ENCODE measurements around the gene FAM110D.
A peak's percentile ranks its signal among the peaks of the same experiment; 100 is the strongest.

Gene FAM110D

DNA sequence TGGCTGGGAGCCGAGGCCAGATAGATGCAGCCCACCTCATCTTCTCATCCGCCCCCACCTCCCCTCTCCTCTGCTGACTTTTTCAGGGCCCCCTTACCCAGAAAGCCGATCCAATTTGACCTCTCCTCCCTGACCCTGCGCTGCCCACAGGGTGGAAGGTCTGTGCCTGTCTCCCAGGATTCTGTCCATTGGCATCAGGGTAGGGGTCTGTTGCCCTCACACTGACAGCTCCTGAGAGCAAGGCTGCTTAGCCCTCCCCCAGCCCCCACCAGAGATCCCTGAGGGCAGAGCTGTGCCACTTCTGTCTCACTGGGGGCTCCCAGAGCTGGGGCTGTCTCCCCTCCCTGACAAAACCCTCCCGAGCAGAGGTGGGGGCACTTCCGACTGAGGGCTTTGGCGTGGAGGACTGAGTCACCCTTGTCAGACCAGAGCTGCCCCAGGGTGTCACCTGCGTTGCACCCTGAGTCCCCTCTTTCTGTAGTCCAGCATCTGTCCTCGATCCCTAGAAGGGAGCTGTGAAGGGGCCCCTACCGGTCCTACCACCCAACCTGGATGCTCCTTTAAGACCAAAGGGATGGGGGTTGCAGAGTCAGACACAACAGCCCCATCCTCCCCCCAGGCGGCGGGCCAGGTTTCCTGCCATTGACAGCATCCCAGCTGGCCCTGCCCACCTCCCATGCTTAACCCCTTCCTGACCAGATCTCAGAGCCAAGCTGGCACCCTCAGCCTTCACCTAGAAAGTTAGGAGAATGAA is 2.4 kb upstream of the FAM110D start:
- Histone ChIP-seq H3K4me3 (ENCODE audit: low read depth, low read length) (no peak overlapping the region), H3K9ac (ENCODE audit: low read length) (no peak overlapping the region), H3K27ac (ENCODE audit: low read depth, low read length) (no peak overlapping the region), H3K4me1 (ENCODE audit: control insufficient read depth in 1 of 2, insufficient read depth in 2 of 2, low read length in 2 of 2) (peaks cover 39 to 46% of the 10 kb centered on the region in 2 experiments), H3K4me2 (ENCODE audit: low read length) (peak overlapping the region; percentile 63), H2AFZ (ENCODE audit: insufficient read depth, low read length, poor library complexity) (no peak overlapping the region), H3K18ac (ENCODE audit: low read length) (peak overlapping the region; percentile 1), H4K8ac (ENCODE audit: low read depth, low read length) (no peak overlapping the region), H3K14ac (ENCODE audit: low read length) (peak overlapping the region; percentile 18), H3K27me3 (ENCODE audit: insufficient read depth, low read length) (peaks cover 8% of the 10 kb centered on the region), H3K79me1 (ENCODE audit: low read length) (peaks cover 13% of the 10 kb centered on the region), H2BK120ac (ENCODE audit: insufficient read depth, low read length, poor library complexity) (peak overlapping the region; percentile 16), H3K23ac (ENCODE audit: low read length) (no peak overlapping the region), H3K79me2 (ENCODE audit: control insufficient read depth, insufficient read depth, low read length, poor library complexity) (peaks cover 2% of the 10 kb centered on the region), H4K12ac (ENCODE audit: low read depth, low read length) (no peak overlapping the region), H3K36me3 (ENCODE audit: control insufficient read depth in 1 of 2, insufficient read depth in 2 of 2, low read length in 2 of 2) (no peaks in the 10 kb centered on the region), H2BK5ac (ENCODE audit: low read depth, low read length, poor library complexity) (peak overlapping the region; percentile 7), H3K9me3 (ENCODE audit: insufficient read depth, low read depth, low read length) (no peaks in the 10 kb centered on the region), H4K91ac (ENCODE audit: low read depth, low read length) (peak overlapping the region; percentile 73), H2AK5ac (ENCODE audit: low read length) (no peak overlapping the region), H3K4ac (ENCODE audit: low read depth, low read length) (no peak overlapping the region), H2BK12ac (ENCODE audit: low read length) (peak overlapping the region; percentile 20)
- whole genome bisulfite sequencing (ENCODE audit: extremely low coverage, insufficient coverage, insufficient read length), result no CpG with 5 or more reads among the region's 12 CpGs
- no peak for DNase-seq

DNA sequence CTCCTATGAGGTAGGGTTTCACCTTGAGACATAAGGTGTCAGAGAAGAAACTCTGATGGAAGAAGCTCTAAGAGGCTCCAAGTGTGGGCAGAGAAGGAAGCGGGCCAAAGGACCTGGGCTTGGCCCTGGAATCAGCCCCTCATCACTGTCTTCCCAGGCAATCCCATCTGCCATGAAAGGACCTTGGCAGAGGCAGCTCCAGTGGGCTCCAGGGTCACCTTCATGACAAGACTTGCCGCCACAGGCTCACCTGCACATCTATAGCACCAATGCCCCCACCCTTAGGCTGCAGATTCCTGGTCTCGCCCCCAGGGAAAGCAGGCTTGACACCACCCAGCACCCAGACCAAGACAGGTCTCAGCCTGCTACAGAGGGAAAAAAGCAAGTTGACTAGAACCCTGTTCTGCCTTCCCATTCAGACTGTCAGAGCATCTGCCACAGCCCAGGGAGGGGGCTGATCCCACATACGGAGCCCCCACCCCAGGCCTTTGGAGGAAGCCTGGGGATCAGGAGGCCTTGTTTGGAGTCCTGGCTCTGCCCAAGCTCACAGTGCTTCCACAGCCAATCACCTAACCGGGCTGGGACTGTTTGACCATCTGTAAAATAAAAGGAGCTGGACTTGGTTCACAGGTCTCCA is 490 bp upstream of the FAM110D start:
- Histone ChIP-seq H3K79me2 (ENCODE audit: control insufficient read depth, insufficient read depth, low read length, poor library complexity) (peaks cover 3% of the 10 kb centered on the region), H3K79me1 (ENCODE audit: low read length) (peaks cover 15% of the 10 kb centered on the region), H3K4ac (ENCODE audit: low read depth, low read length) (no peak overlapping the region), H3K27me3 (ENCODE audit: insufficient read depth, low read length) (peaks cover 18% of the 10 kb centered on the region), H4K91ac (ENCODE audit: low read depth, low read length) (peak overlapping the region; percentile 72), H3K4me2 (ENCODE audit: low read length) (no peak overlapping the region), H3K14ac (ENCODE audit: low read length) (peak overlapping the region; percentile 56), H3K18ac (ENCODE audit: low read length) (peak overlapping the region; percentile 25), H4K12ac (ENCODE audit: low read depth, low read length) (no peak overlapping the region), H2BK12ac (ENCODE audit: low read length) (peak overlapping the region; percentile 91), H3K4me3 (ENCODE audit: low read depth, low read length) (no peak overlapping the region), H2AFZ (ENCODE audit: insufficient read depth, low read length, poor library complexity) (peak overlapping the region; percentile 11), H3K36me3 (ENCODE audit: control insufficient read depth in 1 of 2, insufficient read depth in 2 of 2, low read length in 2 of 2) (no peaks in the 10 kb centered on the region), H3K9ac (ENCODE audit: low read length) (no peak overlapping the region), H3K27ac (ENCODE audit: low read depth, low read length) (no peak overlapping the region), H2BK120ac (ENCODE audit: insufficient read depth, low read length, poor library complexity) (peak overlapping the region; percentile 48), H2AK5ac (ENCODE audit: low read length) (peak overlapping the region; percentile 44), H4K8ac (ENCODE audit: low read depth, low read length) (peak overlapping the region; percentile 49), H3K23ac (ENCODE audit: low read length) (no peak overlapping the region), H3K9me3 (ENCODE audit: insufficient read depth, low read depth, low read length) (peaks cover 2% of the 10 kb centered on the region), H3K4me1 (ENCODE audit: control insufficient read depth in 1 of 2, insufficient read depth in 2 of 2, low read length in 2 of 2) (peaks cover 40 to 52% of the 10 kb centered on the region in 2 experiments), H2BK5ac (ENCODE audit: low read depth, low read length, poor library complexity) (peak overlapping the region; percentile 42)
- WGBS (ENCODE audit: extremely low coverage, insufficient coverage, insufficient read length), result no CpG with 5 or more reads among the region's 5 CpGs
- no peak for DNase-seq

- Histone ChIP-seq H3K14ac (ENCODE audit: low read length) (no peak overlapping the region), H4K91ac (ENCODE audit: low read depth, low read length) (no peak overlapping the region), H2BK5ac (ENCODE audit: low read depth, low read length, poor library complexity) (no peak overlapping the region), H3K4me1 (ENCODE audit: control insufficient read depth in 1 of 2, insufficient read depth in 2 of 2, low read length in 2 of 2) (peaks cover 44 to 59% of the 10 kb centered on the region in 2 experiments), H2BK12ac (ENCODE audit: low read length) (no peak overlapping the region), H3K27me3 (ENCODE audit: insufficient read depth, low read length) (peaks cover 18% of the 10 kb centered on the region), H3K9me3 (ENCODE audit: insufficient read depth, low read depth, low read length) (peaks cover 2% of the 10 kb centered on the region), H4K12ac (ENCODE audit: low read depth, low read length) (no peak overlapping the region), H3K4me3 (ENCODE audit: low read depth, low read length) (no peak overlapping the region), H3K23ac (ENCODE audit: low read length) (no peak overlapping the region), H3K18ac (ENCODE audit: low read length) (no peak overlapping the region), H3K4me2 (ENCODE audit: low read length) (peak overlapping the region; percentile 55), H2AFZ (ENCODE audit: insufficient read depth, low read length, poor library complexity) (no peak overlapping the region), H3K27ac (ENCODE audit: low read depth, low read length) (no peak overlapping the region), H3K9ac (ENCODE audit: low read length) (no peak overlapping the region), H3K36me3 (ENCODE audit: control insufficient read depth in 1 of 2, insufficient read depth in 2 of 2, low read length in 2 of 2) (no peaks in the 10 kb centered on the region), H3K79me1 (ENCODE audit: low read length) (peaks cover 18% of the 10 kb centered on the region), H3K79me2 (ENCODE audit: control insufficient read depth, insufficient read depth, low read length, poor library complexity) (peaks cover 5% of the 10 kb centered on the region), H2BK120ac (ENCODE audit: insufficient read depth, low read length, poor library complexity) (no peak overlapping the region), H2AK5ac (ENCODE audit: low read length) (no peak overlapping the region), H4K8ac (ENCODE audit: low read depth, low read length) (no peak overlapping the region), H3K4ac (ENCODE audit: low read depth, low read length) (no peak overlapping the region)
- DNase-seq, result no peak
- WGBS (ENCODE audit: extremely low coverage, insufficient coverage, insufficient read length), result no CpG with 5 or more reads among the region's 4 CpGs
These were observed 812 bp downstream of the FAM110D start for GRCh38 chr1:26159743-26160039.

DNA sequence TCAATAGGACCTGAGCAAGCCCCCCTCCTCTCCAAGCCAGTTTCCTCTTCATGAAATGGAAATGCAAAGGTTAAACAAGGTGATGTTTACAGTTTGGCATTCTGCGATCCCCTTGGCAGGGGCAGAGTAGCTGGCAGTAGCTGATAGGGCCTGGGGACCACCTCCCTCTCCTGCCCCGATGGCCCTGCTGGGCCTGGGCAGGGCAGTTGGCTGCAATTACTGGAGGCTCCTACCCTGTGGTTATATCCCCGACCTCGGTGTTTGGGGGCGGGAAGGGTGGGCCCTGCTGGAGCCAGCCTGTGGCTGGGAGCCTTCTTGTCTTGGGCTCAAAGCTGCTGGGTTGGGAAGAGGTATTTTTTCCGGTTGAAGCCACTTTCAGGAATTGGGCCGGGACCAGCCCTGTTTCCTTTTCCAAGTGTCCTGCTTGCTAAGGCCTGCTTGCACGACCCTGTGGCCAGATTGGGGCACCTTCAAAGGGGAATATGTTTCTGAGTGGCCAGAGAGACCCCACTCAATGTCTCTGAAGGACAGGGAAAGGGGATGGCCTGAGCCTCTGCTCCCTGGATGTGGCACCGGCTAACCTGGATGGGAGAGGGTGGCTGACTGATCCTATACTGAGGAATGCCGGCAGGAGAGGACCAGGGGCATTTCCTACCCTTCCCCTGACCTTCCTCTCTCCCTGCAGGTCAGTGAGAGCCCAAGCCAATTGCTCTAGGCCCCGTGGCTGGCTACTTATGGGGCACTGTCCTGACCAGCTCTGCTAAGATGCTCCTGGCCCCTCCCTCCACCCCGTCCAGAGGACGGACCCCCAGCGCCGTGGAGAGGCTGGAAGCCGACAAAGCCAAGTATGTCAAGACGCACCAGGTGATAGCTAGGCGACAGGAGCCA is 1.9 kb downstream of the FAM110D start:
- H3K9me3 ChIP-seq (ENCODE audit: insufficient read depth, low read depth, low read length), result peaks cover 2% of the 10 kb centered on the region
- H3K27me3 ChIP-seq (ENCODE audit: insufficient read depth, low read length), result peaks cover 18% of the 10 kb centered on the region
- no peak overlapping the region for H2BK120ac ChIP-seq (ENCODE audit: insufficient read depth, low read length, poor library complexity)
- no CpG with 5 or more reads among the region's 18 CpGs for WGBS (ENCODE audit: extremely low coverage, insufficient coverage, insufficient read length)
- H3K4me3 ChIP-seq (ENCODE audit: low read depth, low read length), result peak overlapping the region; percentile 59
- H3K14ac ChIP-seq (ENCODE audit: low read length), result peak overlapping the region; percentile 30
- peak overlapping the region; percentile 42 for H2BK12ac ChIP-seq (ENCODE audit: low read length)
- H3K27ac ChIP-seq (ENCODE audit: low read depth, low read length), result no peak overlapping the region
- DNase-seq, result no peak
- peaks cover 18% of the 10 kb centered on the region for H3K79me1 ChIP-seq (ENCODE audit: low read length)
- no peak overlapping the region for H3K4ac ChIP-seq (ENCODE audit: low read depth, low read length)
- H4K12ac ChIP-seq (ENCODE audit: low read depth, low read length), result peak overlapping the region; percentile 61
- H2BK5ac ChIP-seq (ENCODE audit: low read depth, low read length, poor library complexity), result no peak overlapping the region
- no peak overlapping the region for H3K9ac ChIP-seq (ENCODE audit: low read length)
- H3K4me1 ChIP-seq (ENCODE audit: control insufficient read depth in 1 of 2, insufficient read depth in 2 of 2, low read length in 2 of 2), result peaks cover 39 to 50% of the 10 kb centered on the region in 2 experiments
- peaks cover 5% of the 10 kb centered on the region for H3K79me2 ChIP-seq (ENCODE audit: control insufficient read depth, insufficient read depth, low read length, poor library complexity)
- H3K4me2 ChIP-seq (ENCODE audit: low read length), result peak overlapping the region; percentile 90
- peak overlapping the region; percentile 20 for H2AK5ac ChIP-seq (ENCODE audit: low read length)
- H3K18ac ChIP-seq (ENCODE audit: low read length), result peak overlapping the region; percentile 62
- peak overlapping the region; percentile 67 for H4K8ac ChIP-seq (ENCODE audit: low read depth, low read length)
- H2AFZ ChIP-seq (ENCODE audit: insufficient read depth, low read length, poor library complexity), result peak overlapping the region; percentile 50
- H4K91ac ChIP-seq (ENCODE audit: low read depth, low read length), result no peak overlapping the region
- H3K36me3 ChIP-seq (ENCODE audit: control insufficient read depth in 1 of 2, insufficient read depth in 2 of 2, low read length in 2 of 2), result no peaks in the 10 kb centered on the region
- H3K23ac ChIP-seq (ENCODE audit: low read length), result no peak overlapping the region

Measured in trophoblast cell (in vitro differentiated cells and primary cell).